Activated naive CD8-positive, alpha-beta T cell treated with anti-CD3 and anti-CD28 coated beads, Interleukin-2, amount 50 U/mL, for 24 hours (primary cell): ENCODE data around the gene DCLK2.

ENCODE experiments used
- ATAC-seq: fragments of 150-1000 bp; cut with Tn5 transposase; one replicate; pipeline ENCODE4 v1.10.0; 2021
- DNase-seq: peaks from one replicate; pipeline ENCODE4 v3.0.0; 2021
- H3K27ac Mint-ChIP-seq: one replicate; pipeline ENCODE4 v1.8.0; 2021; ENCODE audit warnings: mild to moderate bottlenecking, mixed read lengths
- H3K27me3 Mint-ChIP-seq: one replicate; pipeline ENCODE4 v1.8.0; 2021; ENCODE audit warnings: mixed read lengths
- H3K36me3 Mint-ChIP-seq: one replicate; pipeline ENCODE4 v1.8.0; 2021; ENCODE audit warnings: low read depth, mixed read lengths
- H3K4me1 Mint-ChIP-seq: one replicate; pipeline ENCODE4 v1.8.0; 2021; ENCODE audit warnings: mixed read lengths
- H3K4me3 Mint-ChIP-seq: one replicate; pipeline ENCODE4 v1.8.0; 2021; ENCODE audit warnings: mild to moderate bottlenecking, moderate library complexity, mixed read lengths
- H3K9me3 Mint-ChIP-seq: one replicate; pipeline ENCODE4 v1.8.0; 2021; ENCODE audit warnings: mixed read lengths

The DCLK2 gene

GRCh38 chr4:150232029-150232428 is 153.8 kb downstream of the DCLK2 start:
- Mint-ChIP-seq H3K27me3 (peaks cover 4% of the 10 kb centered on the region), H3K36me3 (no peaks in the 10 kb centered on the region), H3K4me3 (no peak overlapping the region), H3K4me1 (no peaks in the 10 kb centered on the region), H3K9me3 (no peaks in the 10 kb centered on the region), H3K27ac (no peak overlapping the region)
- DNase-seq: no peak
- ATAC-seq: no peak

DNA sequence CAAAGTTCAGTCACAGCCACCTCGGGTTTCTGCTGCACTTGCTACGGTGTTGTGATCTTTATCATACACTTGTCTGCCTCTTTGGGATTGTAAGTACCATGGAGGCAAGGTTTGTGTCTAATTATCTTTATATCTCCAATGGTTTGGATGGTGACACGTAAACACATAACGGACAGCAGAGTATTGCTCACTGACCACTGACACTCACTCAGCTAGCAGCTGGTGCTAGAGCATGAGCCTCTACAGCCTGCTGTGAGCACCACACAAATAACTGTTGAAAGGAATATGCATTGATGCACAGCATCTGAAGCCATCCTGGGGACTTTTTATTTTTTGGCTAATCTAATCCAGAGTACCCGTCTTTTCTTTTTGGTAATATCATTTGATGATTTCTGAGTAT is 156.0 kb downstream of the DCLK2 start:
- H3K36me3 Mint-ChIP-seq: no peaks in the 10 kb centered on the region
- H3K27me3 Mint-ChIP-seq: peaks cover 2% of the 10 kb centered on the region
- no peak overlapping the region for H3K27ac Mint-ChIP-seq
- H3K9me3 Mint-ChIP-seq: no peaks in the 10 kb centered on the region
- no peak for ATAC-seq
- no peaks in the 10 kb centered on the region for H3K4me1 Mint-ChIP-seq
- no peak overlapping the region for H3K4me3 Mint-ChIP-seq
- no peak for DNase-seq

DNA sequence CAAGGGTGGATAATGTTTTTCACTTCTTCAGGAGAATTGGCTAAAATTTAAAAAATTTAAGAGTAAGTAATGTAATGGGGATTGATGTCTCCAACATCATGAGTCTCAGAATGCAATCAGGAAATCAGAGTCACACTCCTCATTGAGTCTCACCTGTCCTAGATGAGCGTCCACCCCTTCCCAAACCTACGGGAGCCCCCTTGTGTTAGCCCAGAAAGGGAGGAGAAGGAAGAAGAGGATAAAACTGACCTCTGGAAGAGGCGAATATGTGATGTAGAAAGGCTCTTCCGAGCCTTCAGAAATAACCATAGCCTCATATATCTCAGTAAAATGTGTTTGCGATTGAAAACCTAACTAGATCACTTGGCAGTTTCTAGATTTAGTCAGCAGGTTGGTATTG is 157.1 kb downstream of the DCLK2 start:
- ATAC-seq (no peak), DNase-seq (no peak)
- H3K9me3 Mint-ChIP-seq: no peaks in the 10 kb centered on the region
- H3K36me3 Mint-ChIP-seq: no peaks in the 10 kb centered on the region
- H3K27ac Mint-ChIP-seq: no peak overlapping the region
- peaks cover 2% of the 10 kb centered on the region for H3K27me3 Mint-ChIP-seq
- H3K4me1 Mint-ChIP-seq: no peaks in the 10 kb centered on the region
- no peak overlapping the region for H3K4me3 Mint-ChIP-seq

- Mint-ChIP-seq H3K4me3 (no peak overlapping the region), H3K4me1 (no peaks in the 10 kb centered on the region), H3K36me3 (no peaks in the 10 kb centered on the region), H3K9me3 (no peaks in the 10 kb centered on the region), H3K27ac (no peak overlapping the region), H3K27me3 (peaks cover 2% of the 10 kb centered on the region)
- DNase-seq: no peak
- no peak for ATAC-seq
Measured at GRCh38 chr4:150235808-150236271, 157.6 kb downstream of the DCLK2 start.

GRCh38 chr4:150236626-150237025 is 158.4 kb downstream of the DCLK2 start:
- H3K4me3 Mint-ChIP-seq: no peak overlapping the region
- no peak for DNase-seq

DNA sequence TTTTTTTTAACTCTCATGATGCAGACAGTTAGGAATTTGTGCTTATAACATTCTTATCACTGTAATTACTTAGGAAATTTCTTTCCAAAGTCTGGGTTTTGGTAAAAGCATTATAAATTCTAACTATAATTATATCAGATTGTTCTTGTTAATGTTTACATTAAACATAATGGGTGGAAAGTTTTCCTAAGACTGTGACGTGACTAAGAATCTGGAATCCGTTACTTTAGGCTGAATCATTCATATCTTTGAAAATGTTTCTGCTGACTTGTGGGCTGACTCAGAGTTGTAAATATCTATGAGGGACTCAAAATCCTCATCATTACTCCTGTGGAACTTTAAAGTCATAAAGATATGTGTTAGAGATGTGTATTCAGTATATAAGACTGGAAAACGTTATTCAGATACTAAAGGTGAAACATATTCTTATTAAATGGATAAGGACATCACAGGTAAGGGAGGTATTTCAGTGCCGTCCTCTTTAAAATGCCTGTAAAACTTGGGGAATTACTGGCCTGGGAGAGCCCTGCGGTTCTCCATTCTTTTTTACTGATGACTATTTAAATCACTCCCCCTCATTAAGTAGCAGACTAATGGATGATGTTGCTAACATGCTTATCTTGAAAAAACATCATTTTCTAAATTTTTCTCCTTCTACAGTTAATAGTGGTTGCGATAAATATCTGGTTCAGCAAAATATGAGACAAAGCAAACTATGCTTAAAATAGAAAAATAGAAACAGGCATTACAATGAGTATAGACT is 159.0 kb downstream of the DCLK2 start:
- ATAC-seq (no peak), DNase-seq (no peak)
- no peaks in the 10 kb centered on the region for H3K36me3 Mint-ChIP-seq
- no peaks in the 10 kb centered on the region for H3K27me3 Mint-ChIP-seq
- H3K4me1 Mint-ChIP-seq: no peaks in the 10 kb centered on the region
- no peaks in the 10 kb centered on the region for H3K9me3 Mint-ChIP-seq
- H3K27ac Mint-ChIP-seq: no peak overlapping the region
- H3K4me3 Mint-ChIP-seq: no peak overlapping the region

More at GRCh38 chr4:150236626-150237025, 158.4 kb downstream of the DCLK2 start:
- Mint-ChIP-seq H3K9me3 (no peaks in the 10 kb centered on the region), H3K36me3 (no peaks in the 10 kb centered on the region), H3K27ac (no peak overlapping the region), H3K4me1 (no peaks in the 10 kb centered on the region), H3K27me3 (peaks cover 2% of the 10 kb centered on the region)
- ATAC-seq: no peak

DNA sequence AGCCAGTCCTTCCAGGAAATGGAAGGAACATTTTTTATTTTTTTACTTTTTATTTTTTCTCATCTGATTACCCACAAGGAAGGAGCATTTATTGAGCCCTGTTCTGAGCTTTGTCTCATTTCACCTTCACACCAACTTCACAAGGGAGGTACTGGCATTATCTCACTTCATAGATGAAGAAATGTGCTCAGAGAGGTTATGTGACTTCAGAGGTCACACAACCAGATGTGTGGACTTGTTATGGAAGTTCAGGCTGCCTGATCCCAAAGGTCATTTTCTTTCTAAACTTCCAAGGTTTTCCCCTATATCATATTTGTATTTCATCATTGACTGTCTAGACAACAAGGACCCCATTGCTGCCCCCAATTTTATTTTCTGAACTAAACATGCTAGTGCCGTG is 160.3 kb downstream of the DCLK2 start:
- Mint-ChIP-seq H3K4me3 (no peak overlapping the region), H3K4me1 (no peaks in the 10 kb centered on the region), H3K27ac (no peak overlapping the region), H3K36me3 (no peaks in the 10 kb centered on the region), H3K9me3 (no peaks in the 10 kb centered on the region), H3K27me3 (peaks cover 5% of the 10 kb centered on the region)
- ATAC-seq: no peak
- DNase-seq: no peak

GRCh38 chr4:150240011-150240410 is 161.8 kb downstream of the DCLK2 start:
- H3K4me1 Mint-ChIP-seq: no peaks in the 10 kb centered on the region
- no peak overlapping the region for H3K4me3 Mint-ChIP-seq
- H3K27me3 Mint-ChIP-seq: peaks cover 5% of the 10 kb centered on the region
- no peaks in the 10 kb centered on the region for H3K9me3 Mint-ChIP-seq
- no peaks in the 10 kb centered on the region for H3K36me3 Mint-ChIP-seq
- H3K27ac Mint-ChIP-seq: no peak overlapping the region
- no peak for DNase-seq
- ATAC-seq: no peak

DNA sequence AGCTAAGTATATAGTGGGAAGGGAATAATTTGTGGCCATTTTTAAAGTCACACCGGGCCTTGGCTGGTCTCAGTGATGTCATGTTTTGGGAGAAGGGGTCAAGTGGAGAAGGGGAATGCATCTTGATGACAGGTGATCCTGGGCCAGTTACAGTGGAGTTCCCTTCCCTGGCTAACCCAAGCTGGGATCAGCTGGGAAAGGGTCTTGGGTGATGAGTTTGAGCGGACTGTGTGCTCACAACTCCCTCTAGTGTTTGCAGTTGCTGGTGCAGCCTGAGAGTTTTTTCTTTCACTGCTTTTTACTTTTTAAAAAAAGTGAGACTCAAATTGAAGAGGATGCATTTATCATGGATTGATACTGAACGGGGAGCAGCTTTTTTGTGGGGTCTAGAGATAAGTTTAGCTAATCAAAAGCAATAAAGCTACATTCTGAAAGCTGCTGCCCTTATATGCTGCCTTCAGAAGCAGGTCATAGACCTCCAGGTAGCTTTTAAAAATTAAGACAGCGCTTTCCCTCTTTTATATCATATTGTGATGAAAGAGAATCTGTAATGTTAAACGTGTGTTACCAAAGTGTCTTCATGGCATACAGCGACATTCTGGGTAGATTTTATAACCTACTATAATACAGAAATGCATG is 164.7 kb downstream of the DCLK2 start:
- DNase-seq (peak; percentile 18), ATAC-seq (no peak)
- no peaks in the 10 kb centered on the region for H3K9me3 Mint-ChIP-seq
- no peaks in the 10 kb centered on the region for H3K4me1 Mint-ChIP-seq
- peaks cover 7% of the 10 kb centered on the region for H3K27me3 Mint-ChIP-seq
- no peak overlapping the region for H3K4me3 Mint-ChIP-seq
- H3K36me3 Mint-ChIP-seq: no peaks in the 10 kb centered on the region
- H3K27ac Mint-ChIP-seq: no peak overlapping the region

DNA sequence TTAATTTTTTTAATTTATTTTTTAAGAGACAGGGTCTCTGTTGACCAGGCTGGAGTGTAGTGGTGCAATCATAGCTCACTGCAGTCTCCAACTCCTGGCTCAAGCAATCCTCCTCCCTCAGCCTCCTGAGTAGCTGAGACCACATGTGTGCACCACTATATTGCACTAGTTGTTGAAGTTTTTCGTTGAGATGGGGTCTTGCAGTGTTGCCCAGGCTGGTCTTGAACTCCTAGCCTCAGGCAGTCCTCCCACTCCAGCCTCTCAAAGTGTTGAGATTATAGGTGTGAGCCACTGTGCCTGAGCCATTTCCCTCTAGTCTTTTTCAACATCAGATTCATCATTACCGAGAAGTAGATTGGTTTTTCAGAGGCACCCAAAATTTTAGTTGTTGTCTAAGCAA is 165.7 kb downstream of the DCLK2 start:
- no peak overlapping the region for H3K27ac Mint-ChIP-seq
- H3K27me3 Mint-ChIP-seq: peaks cover 7% of the 10 kb centered on the region
- H3K4me1 Mint-ChIP-seq: no peaks in the 10 kb centered on the region
- no peak for ATAC-seq
- no peaks in the 10 kb centered on the region for H3K36me3 Mint-ChIP-seq
- no peak overlapping the region for H3K4me3 Mint-ChIP-seq
- H3K9me3 Mint-ChIP-seq: no peaks in the 10 kb centered on the region
- no peak for DNase-seq

- Mint-ChIP-seq H3K4me3 (no peak overlapping the region), H3K36me3 (no peaks in the 10 kb centered on the region), H3K9me3 (no peaks in the 10 kb centered on the region), H3K27me3 (peaks cover 7% of the 10 kb centered on the region), H3K4me1 (no peaks in the 10 kb centered on the region), H3K27ac (no peak overlapping the region)
- DNase-seq: no peak
- ATAC-seq: no peak
Measured at GRCh38 chr4:150244600-150244999, 166.4 kb downstream of the DCLK2 start.

- Mint-ChIP-seq H3K36me3 (no peaks in the 10 kb centered on the region), H3K9me3 (no peaks in the 10 kb centered on the region)
Measured at GRCh38 chr4:150247184-150247583, 168.9 kb downstream of the DCLK2 start.

GRCh38 chr4:150248181-150248580 is 169.9 kb downstream of the DCLK2 start:
- Mint-ChIP-seq H3K27me3 (peaks cover 2% of the 10 kb centered on the region), H3K27ac (no peak overlapping the region), H3K4me1 (no peaks in the 10 kb centered on the region), H3K36me3 (no peaks in the 10 kb centered on the region), H3K9me3 (no peaks in the 10 kb centered on the region), H3K4me3 (no peak overlapping the region)
- ATAC-seq (no peak), DNase-seq (no peak)

More at GRCh38 chr4:150247184-150247583, 168.9 kb downstream of the DCLK2 start:
- ATAC-seq: no peak
- no peak for DNase-seq
- Mint-ChIP-seq H3K27ac (no peak overlapping the region), H3K27me3 (peaks cover 7% of the 10 kb centered on the region), H3K4me3 (no peak overlapping the region), H3K4me1 (no peaks in the 10 kb centered on the region)

- no peak for DNase-seq
- Mint-ChIP-seq H3K36me3 (no peaks in the 10 kb centered on the region), H3K27me3 (no peaks in the 10 kb centered on the region), H3K27ac (no peak overlapping the region), H3K9me3 (no peaks in the 10 kb centered on the region), H3K4me3 (no peak overlapping the region), H3K4me1 (no peaks in the 10 kb centered on the region)
- no peak for ATAC-seq
Measured at GRCh38 chr4:150250293-150250997, 172.2 kb downstream of the DCLK2 start.
